Adrenal gland (tissue), 12 donors: ENCODE results near the gene RBM26. TPM values are rescaled to one million over a fixed set of nuclear protein-coding genes. Genes with fewer than 3 reads are reported as not detected.

ENCODE experiments used
- DNase-seq, 7 donors: peaks; one replicate each; pipeline ENCODE4 v3.0.0-alpha.2; 2019 to 2020
- H3K27ac ChIP-seq, 5 donors: fragments of 200-600 bp; sonication (generic) in 4 of 5; 1 replicate in 3 of 5; 2 replicates in 2 of 5; pipeline versions ENCODE4 v1.5.1 to v1.8.0; 2016 to 2020; ENCODE audit warnings: mild to moderate bottlenecking in 1 of 5
- H3K27me3 ChIP-seq: fragments of 200-600 bp; 2 replicates; pipeline ENCODE4 v1.8.0; 2021
- H3K36me3 ChIP-seq, 2 donors: fragments of 200-600 bp; replicated peaks in 1 of 2; 1 replicate in 1 of 2; 2 replicates in 1 of 2; pipeline versions ENCODE4 v1.5.1 to v1.8.0; 2018 to 2022
- H3K4me1 ChIP-seq, 2 donors: fragments of 200-600 bp; replicated peaks in 1 of 2; 1 replicate in 1 of 2; 2 replicates in 1 of 2; pipeline versions ENCODE4 v1.5.1 to v1.8.0; 2018 to 2021
- H3K4me3 ChIP-seq, 4 donors: fragments of 200-600 bp; sonication (generic) in 3 of 4; one replicate each; pipeline ENCODE4 v1.5.1; 2016 to 2018
- H3K9me3 ChIP-seq, 3 donors: fragments of 200-600 bp; sonication (generic) in 1 of 3; replicated peaks in 1 of 3; 1 replicate in 2 of 3; 2 replicates in 1 of 3; pipeline versions ENCODE4 v1.5.1 to v1.8.0; 2016 to 2021
- POLR2A ChIP-seq, 2 donors: fragments of 450-650 bp; IDR thresholded peaks; one replicate each; pipeline ENCODE4 v1.6.1; 2017; ENCODE audit warnings: antibody characterized with exemption in 2 of 2, mild to moderate bottlenecking in 2 of 2, moderate library complexity in 1 of 2
- WGBS, 4 donors: extraction: QIAGEN DNeasy Blood & Tissue Kit in 2 of 4; methylation state at CpG; one replicate each; pipeline versions ENCODE4 v1.1.5 to v1.1.7; 2013 to 2017; 5-methylcytosine and 5-hydroxymethylcytosine counted together
- intact Hi-C, 2 donors: fragments of 100-400 bp; cut with DNase I; formaldehyde crosslinking; loops; one replicate each; pipeline versions ENCODE4 v1.14.1 to v1.15.0; 2022 to 2023
- polyA plus RNA-seq, 3 donors: library from polyadenylated mRNA; stranded (reverse); fragments of 200-250 nt in 2 of 3; fragments of 350-450 nt in 1 of 3; fragmentation: Illumina TruSeq in 1 of 3; extraction: RNeasy Lipid Tissue Mini Kit (QIAGEN cat#74804) in 1 of 3; gene quantifications; one replicate each; pipeline ENCODE4 v1.2.3, GENCODE V29; 2013 to 2014
- total RNA-seq, 9 donors: library from RNA; depleted of rRNA in 4 of 9; stranded (reverse); fragments of >200 nt in 4 of 9; fragments of 120-200 nt in 1 of 9; fragmentation: NEBNext Ultra II Directional in 1 of 9; extraction: Animal tissue kit (Norgen Biotek cat#: 25700) in 1 of 9; gene quantifications; one replicate each; pipeline versions ENCODE4 v1.1.0 to v1.2.4, GENCODE V29; 2013 to 2023
- TF ChIP-seq, protein P1 (sequence below), 6 experiments: fragments of 450-650 bp in 4 of 6; fragments of 200-600 bp in 2 of 6; sonication (generic) in 1 of 6; IDR thresholded peaks; 1 replicate in 5 of 6; 2 replicates in 1 of 6; pipeline versions ENCODE4 v1.5.1 to v1.8.0; 2016 to 2021; ENCODE audit warnings: antibody characterized with exemption in 6 of 6, mild to moderate bottlenecking in 2 of 6, moderate library complexity in 1 of 6
- donor health status: healthy with polysubstance abuse.
- donor health status: Bipolar disorder and iron deficiency.
- donor health status: DM: yes; HTN: yes; CAD: no.
- donor health status: DM: no; HTN: no; CAD: no.
- donor health status: DM: no; HTN: no; CAD: no.
- donor health status: DM: yes; HTN: yes; CAD: no.

The RBM26 gene
- total and polyA plus RNA-seq, 12 donors, result 18.7 to 62.5 (median 39.7) TPM

DNA sequence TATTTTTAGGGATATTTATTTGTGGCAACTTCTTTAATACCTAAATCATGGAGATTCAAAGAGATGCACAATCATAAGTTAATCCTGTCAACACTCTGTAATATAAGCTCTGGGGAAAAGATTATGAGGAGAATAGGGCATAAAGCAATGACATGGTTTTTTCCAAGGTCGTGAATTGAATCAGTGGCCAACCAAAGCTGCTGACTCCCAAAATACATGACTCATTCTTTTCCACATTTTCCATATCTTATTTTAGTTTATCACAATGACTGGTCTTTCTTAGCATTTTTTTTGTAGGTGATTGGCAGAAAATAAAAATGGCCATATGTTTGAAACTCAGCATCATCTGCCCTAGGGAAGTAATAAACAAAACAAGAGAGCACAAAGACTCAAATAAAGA is 28.5 kb upstream of the RBM26 start:
- no peaks in the 10 kb centered on the region for H3K27me3 ChIP-seq
- peak overlapping the region in 2 of 5 donors; percentile 28 to 56 for H3K27ac ChIP-seq
- H3K4me1 ChIP-seq, result peaks cover 0 to 7% of the 10 kb centered on the region in 2 donors
- no peaks in the 10 kb centered on the region for H3K9me3 ChIP-seq
- peak in 5 of 7 donors; percentile 19 to 43 (median 38) for DNase-seq
- intact Hi-C loops, result loop anchor here in 1 of 2 donors (10.0 kb wide), 1 partner anchor 100 kb away; no protein-coding TSS in a partner anchor
- H3K4me3 ChIP-seq, result no peak overlapping the region
- H3K36me3 ChIP-seq, result no peaks in the 10 kb centered on the region
- TF ChIP-seq, protein P1, sequence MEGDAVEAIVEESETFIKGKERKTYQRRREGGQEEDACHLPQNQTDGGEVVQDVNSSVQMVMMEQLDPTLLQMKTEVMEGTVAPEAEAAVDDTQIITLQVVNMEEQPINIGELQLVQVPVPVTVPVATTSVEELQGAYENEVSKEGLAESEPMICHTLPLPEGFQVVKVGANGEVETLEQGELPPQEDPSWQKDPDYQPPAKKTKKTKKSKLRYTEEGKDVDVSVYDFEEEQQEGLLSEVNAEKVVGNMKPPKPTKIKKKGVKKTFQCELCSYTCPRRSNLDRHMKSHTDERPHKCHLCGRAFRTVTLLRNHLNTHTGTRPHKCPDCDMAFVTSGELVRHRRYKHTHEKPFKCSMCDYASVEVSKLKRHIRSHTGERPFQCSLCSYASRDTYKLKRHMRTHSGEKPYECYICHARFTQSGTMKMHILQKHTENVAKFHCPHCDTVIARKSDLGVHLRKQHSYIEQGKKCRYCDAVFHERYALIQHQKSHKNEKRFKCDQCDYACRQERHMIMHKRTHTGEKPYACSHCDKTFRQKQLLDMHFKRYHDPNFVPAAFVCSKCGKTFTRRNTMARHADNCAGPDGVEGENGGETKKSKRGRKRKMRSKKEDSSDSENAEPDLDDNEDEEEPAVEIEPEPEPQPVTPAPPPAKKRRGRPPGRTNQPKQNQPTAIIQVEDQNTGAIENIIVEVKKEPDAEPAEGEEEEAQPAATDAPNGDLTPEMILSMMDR (IDR thresholded peaks at IDR 0.05), result no peak
- no peak for TF ChIP-seq POLR2A (IDR thresholded peaks at IDR 0.05)
- WGBS, 4 donors, result 30 to 43% (median 39%) methylated on average over 1 of the region's 1 CpG

DNA sequence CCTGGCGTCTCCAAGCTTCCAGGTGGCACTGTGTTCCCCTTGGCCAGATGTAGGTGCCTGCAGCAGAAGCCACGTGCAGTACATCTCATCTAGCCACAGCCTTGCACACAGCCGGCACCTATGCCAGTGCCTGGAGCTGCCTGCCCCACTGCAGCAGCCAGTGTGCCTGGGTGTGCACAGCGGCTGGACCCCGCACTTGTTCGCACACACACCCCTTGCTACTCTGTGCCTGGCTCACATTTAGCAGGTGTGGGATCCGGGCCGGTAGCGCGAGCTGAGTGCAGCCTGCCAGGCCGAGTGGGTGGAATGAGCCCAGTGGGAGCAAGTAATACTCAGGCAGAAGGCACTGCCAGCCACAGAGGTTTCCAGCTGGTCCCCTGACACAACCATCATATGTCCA is 26.9 kb upstream of the RBM26 start:
- Histone ChIP-seq H3K36me3 (no peaks in the 10 kb centered on the region), H3K9me3 (no peaks in the 10 kb centered on the region), H3K4me1 (peaks cover 0 to 7% of the 10 kb centered on the region in 2 donors), H3K27ac (no peak overlapping the region), H3K27me3 (no peaks in the 10 kb centered on the region), H3K4me3 (no peak overlapping the region)
- intact Hi-C loops, result loop anchor here in 1 of 2 donors (10.0 kb wide), 1 partner anchor 102 kb away; no protein-coding TSS in a partner anchor
- no peak for DNase-seq
- no peak for TF ChIP-seq POLR2A (IDR thresholded peaks at IDR 0.05)
- TF ChIP-seq, protein P1 (IDR thresholded peaks at IDR 0.05), result no peak
- 89 to 100% (median 98%) methylated on average over 3 to 11 of the region's 11 CpGs for WGBS, 4 donors

DNA sequence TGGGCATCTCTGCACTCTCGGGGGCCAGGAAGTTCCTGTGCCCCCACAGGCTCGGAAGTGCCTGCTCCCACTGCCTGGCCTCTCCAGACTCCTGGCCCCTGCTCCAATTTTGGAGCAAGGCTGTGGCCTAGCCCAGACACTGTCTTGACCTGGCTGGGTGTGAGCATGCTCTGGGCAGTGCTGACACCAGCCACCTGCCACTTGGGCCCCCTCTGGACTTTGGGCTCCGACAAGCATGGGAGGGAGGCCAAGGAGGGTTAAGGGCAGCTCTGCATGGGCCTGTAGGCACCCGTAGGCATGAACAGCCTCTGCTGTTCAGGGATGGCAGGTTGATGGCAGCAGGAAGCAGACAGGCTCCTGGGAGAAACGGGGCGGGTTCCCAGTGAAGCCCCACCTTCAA is 26.0 kb upstream of the RBM26 start:
- no peaks in the 10 kb centered on the region for H3K9me3 ChIP-seq
- H3K4me1 ChIP-seq, result peaks cover 0 to 7% of the 10 kb centered on the region in 2 donors
- no peak overlapping the region for H3K4me3 ChIP-seq
- H3K27ac ChIP-seq, result no peak overlapping the region
- 87 to 96% (median 94%) methylated on average over 4 to 6 of the region's 6 CpGs for WGBS, 4 donors
- no peak for TF ChIP-seq POLR2A (IDR thresholded peaks at IDR 0.05)
- TF ChIP-seq, protein P1 (IDR thresholded peaks at IDR 0.05), result no peak
- no peaks in the 10 kb centered on the region for H3K27me3 ChIP-seq
- no peaks in the 10 kb centered on the region for H3K36me3 ChIP-seq
- DNase-seq, result no peak
- intact Hi-C loops, result loop anchor here in 1 of 2 donors (10.0 kb wide), 1 partner anchor 103 kb away; no protein-coding TSS in a partner anchor

DNA sequence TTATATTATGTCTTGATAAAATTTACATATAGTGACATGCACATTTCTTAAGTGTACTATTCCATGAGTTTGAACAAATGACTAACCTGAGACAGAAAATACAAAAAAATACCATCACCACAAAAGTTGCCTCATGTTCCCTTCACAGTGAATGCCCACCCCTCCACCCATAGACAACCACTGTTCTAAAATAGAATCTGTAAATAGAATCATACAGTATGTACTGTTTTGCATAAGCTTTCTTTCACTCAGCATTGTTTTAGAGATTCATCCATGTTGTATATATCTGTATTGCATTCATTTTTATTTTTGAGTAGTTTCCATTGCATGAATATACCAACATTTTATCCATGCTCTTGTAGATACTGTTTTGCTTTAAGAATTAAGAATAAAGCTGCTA is 23.3 kb upstream of the RBM26 start:
- intact Hi-C loops, result loop anchor here in 1 of 2 donors (10.0 kb wide), 1 partner anchor 55 kb away; the partner anchor contains the start of gene NDFIP2
- Histone ChIP-seq H3K27ac (no peak overlapping the region), H3K4me3 (no peak overlapping the region), H3K4me1 (peaks cover 0 to 5% of the 10 kb centered on the region in 2 donors), H3K36me3 (no peaks in the 10 kb centered on the region), H3K27me3 (no peaks in the 10 kb centered on the region), H3K9me3 (no peaks in the 10 kb centered on the region)
- DNase-seq, result no peak
- TF ChIP-seq, protein P1 (IDR thresholded peaks at IDR 0.05), result no peak
- no peak for TF ChIP-seq POLR2A (IDR thresholded peaks at IDR 0.05)
